Gastroesophageal sphincter (tissue), 4 donors: Measurements from ENCODE around the gene GPR39. TPM values are rescaled to one million over a fixed set of nuclear protein-coding genes. Genes with fewer than 3 reads are reported as not detected.

Experiments
- ATAC-seq: fragments of 150-250 bp; one replicate; pipeline ENCODE4 v1.9.1; 2016; ENCODE audit warnings: mild to moderate bottlenecking, moderate library complexity
- H3K27ac ChIP-seq, 4 donors: fragments of 200-600 bp; sonication (generic) in 3 of 4; 1 replicate in 3 of 4; 2 replicates in 1 of 4; pipeline ENCODE4 v1.5.1; 2016 to 2019
- H3K27me3 ChIP-seq: fragments of 200-600 bp; sonication (generic); one replicate; pipeline ENCODE4 v1.5.1; 2019
- H3K36me3 ChIP-seq, 2 donors: fragments of 200-600 bp; sonication (generic); one replicate each; pipeline ENCODE4 v1.5.1; 2019; ENCODE audit warnings: control low read depth in 1 of 2
- H3K4me1 ChIP-seq, 3 donors: fragments of 200-600 bp; sonication (generic); 1 replicate in 2 of 3; 2 replicates in 1 of 3; pipeline ENCODE4 v1.5.1; 2016 to 2019; ENCODE audit warnings: control low read depth in 2 of 3
- H3K4me3 ChIP-seq, 2 donors: fragments of 200-600 bp; sonication (generic); one replicate each; pipeline ENCODE4 v1.5.1; 2019; ENCODE audit warnings: mild to moderate bottlenecking in 1 of 2, moderate library complexity in 1 of 2
- H3K9me3 ChIP-seq, 3 donors: fragments of 200-600 bp; sonication (generic); one replicate each; pipeline ENCODE4 v1.5.1; 2017 to 2019; ENCODE audit warnings: control low read depth in 2 of 3
- EP300 ChIP-seq: sonication (generic); formaldehyde crosslinking; IDR thresholded peaks from one replicate; pipeline ENCODE4 v1.6.1; 2017; ENCODE audit warnings: antibody characterized with exemption, mild to moderate bottlenecking
- POLR2A ChIP-seq, 2 donors: fragments of 450-650 bp; IDR thresholded peaks; one replicate each; pipeline ENCODE4 v1.6.1; 2017; ENCODE audit warnings: antibody characterized with exemption in 2 of 2, mild to moderate bottlenecking in 2 of 2, moderate library complexity in 1 of 2
- POLR2AphosphoS5 ChIP-seq: sonication (generic); formaldehyde crosslinking; IDR thresholded peaks from one replicate; pipeline ENCODE4 v1.6.1; 2017; ENCODE audit warnings: antibody characterized with exemption
- WGBS, 2 donors: methylation state at CpG; one replicate each; pipeline ENCODE4 v1.1.5; 2018; ENCODE audit warnings: low coverage in 1 of 2; 5-methylcytosine and 5-hydroxymethylcytosine counted together
- total RNA-seq, 4 donors: library from RNA; depleted of rRNA; stranded (reverse); fragments of >200 nt; gene quantifications; one replicate each; pipeline ENCODE4 v1.1.0, GENCODE V29; 2016
- TF ChIP-seq, protein P1 (sequence below), 4 experiments: fragments of 200-600 bp in 2 of 4; fragments of 450-650 bp in 2 of 4; sonication (generic) in 1 of 4; IDR thresholded peaks; one replicate each; pipeline ENCODE4 v1.5.1; 2017 to 2019; ENCODE audit warnings: antibody characterized with exemption in 4 of 4, mild to moderate bottlenecking in 2 of 4, moderate library complexity in 2 of 4

Gene GPR39
- 1 to 10 TPM in 1 of 4 donors, under 1 TPM in 2, not detected in 1; 0.46 to 2.6 (median 0.69) TPM for total RNA-seq

DNA sequence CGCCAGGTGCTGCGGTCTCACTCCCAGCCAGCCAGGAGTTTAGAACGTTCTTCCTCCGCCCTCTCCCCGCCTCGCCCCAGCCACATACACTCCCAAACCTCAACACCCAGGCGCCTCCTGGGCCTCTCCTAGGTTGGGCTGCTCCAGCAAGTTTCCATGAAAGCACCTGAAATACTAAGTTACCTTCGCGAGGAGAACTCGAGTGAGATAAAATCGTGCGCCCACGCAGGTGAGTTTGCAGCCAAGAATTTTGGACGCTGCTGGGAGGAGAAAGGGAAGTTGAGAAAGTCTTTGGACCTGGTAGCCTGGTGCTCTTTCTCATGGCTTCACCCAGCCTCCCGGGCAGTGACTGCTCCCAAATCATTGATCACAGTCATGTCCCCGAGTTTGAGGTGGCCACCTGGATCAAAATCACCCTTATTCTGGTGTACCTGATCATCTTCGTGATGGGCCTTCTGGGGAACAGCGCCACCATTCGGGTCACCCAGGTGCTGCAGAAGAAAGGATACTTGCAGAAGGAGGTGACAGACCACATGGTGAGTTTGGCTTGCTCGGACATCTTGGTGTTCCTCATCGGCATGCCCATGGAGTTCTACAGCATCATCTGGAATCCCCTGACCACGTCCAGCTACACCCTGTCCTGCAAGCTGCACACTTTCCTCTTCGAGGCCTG is at the start of gene GPR39:
GPR39 (plus strand) TSS at position 83 of the 673 bp plus-strand sequence.
- TF ChIP-seq, protein P1, sequence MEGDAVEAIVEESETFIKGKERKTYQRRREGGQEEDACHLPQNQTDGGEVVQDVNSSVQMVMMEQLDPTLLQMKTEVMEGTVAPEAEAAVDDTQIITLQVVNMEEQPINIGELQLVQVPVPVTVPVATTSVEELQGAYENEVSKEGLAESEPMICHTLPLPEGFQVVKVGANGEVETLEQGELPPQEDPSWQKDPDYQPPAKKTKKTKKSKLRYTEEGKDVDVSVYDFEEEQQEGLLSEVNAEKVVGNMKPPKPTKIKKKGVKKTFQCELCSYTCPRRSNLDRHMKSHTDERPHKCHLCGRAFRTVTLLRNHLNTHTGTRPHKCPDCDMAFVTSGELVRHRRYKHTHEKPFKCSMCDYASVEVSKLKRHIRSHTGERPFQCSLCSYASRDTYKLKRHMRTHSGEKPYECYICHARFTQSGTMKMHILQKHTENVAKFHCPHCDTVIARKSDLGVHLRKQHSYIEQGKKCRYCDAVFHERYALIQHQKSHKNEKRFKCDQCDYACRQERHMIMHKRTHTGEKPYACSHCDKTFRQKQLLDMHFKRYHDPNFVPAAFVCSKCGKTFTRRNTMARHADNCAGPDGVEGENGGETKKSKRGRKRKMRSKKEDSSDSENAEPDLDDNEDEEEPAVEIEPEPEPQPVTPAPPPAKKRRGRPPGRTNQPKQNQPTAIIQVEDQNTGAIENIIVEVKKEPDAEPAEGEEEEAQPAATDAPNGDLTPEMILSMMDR (IDR thresholded peaks at IDR 0.05) = no peak
- TF ChIP-seq POLR2AphosphoS5 (no peak), EP300 (no peak), POLR2A (IDR thresholded peaks at IDR 0.05) (no peak)
- Histone ChIP-seq H3K27me3 (peaks cover 11% of the 10 kb centered on the region), H3K36me3 (no peaks in the 10 kb centered on the region), H3K4me3 (peak within 1 kb of the TSS; percentile 45 to 62), H3K4me1 (peaks cover 0 to 16% (median 0%) of the 10 kb centered on the region in 3 donors), H3K27ac (peak within 1 kb of the TSS in 1 of 4 donors; percentile 45), H3K9me3 (no peaks in the 10 kb centered on the region)
- ATAC-seq = no peak
- 7 to 61% methylated on average over 3 to 11 of the region's 23 CpGs for WGBS, 2 donors

- Histone ChIP-seq H3K27ac (no peak overlapping the region), H3K36me3 (no peaks in the 10 kb centered on the region), H3K9me3 (peaks cover 0 to 19% (median 0%) of the 10 kb centered on the region in 3 donors), H3K4me1 (no peaks in the 10 kb centered on the region), H3K27me3 (no peaks in the 10 kb centered on the region), H3K4me3 (no peak overlapping the region)
- no peak for ATAC-seq
- no peak for TF ChIP-seq POLR2AphosphoS5
- 19 to 37% methylated on average over 2 of the region's 2 CpGs for WGBS, 2 donors
Observed at GRCh38 chr2:132368191-132368590, 48.4 kb upstream of the GPR39 start.

GRCh38 chr2:132372276-132372675 is 44.3 kb upstream of the GPR39 start:
- no peak overlapping the region for H3K27ac ChIP-seq
- H3K4me3 ChIP-seq = no peak overlapping the region
- no peak for ATAC-seq
- TF ChIP-seq, protein P1 (IDR thresholded peaks at IDR 0.05) = no peak
- H3K27me3 ChIP-seq = no peaks in the 10 kb centered on the region
- H3K36me3 ChIP-seq = no peaks in the 10 kb centered on the region
- H3K4me1 ChIP-seq = no peaks in the 10 kb centered on the region
- H3K9me3 ChIP-seq = no peaks in the 10 kb centered on the region
- WGBS, 2 donors = 95 to 96% methylated on average over 3 of the region's 3 CpGs

- Histone ChIP-seq H3K4me1 (no peaks in the 10 kb centered on the region), H3K27me3 (no peaks in the 10 kb centered on the region), H3K36me3 (no peaks in the 10 kb centered on the region), H3K27ac (peak overlapping the region in 2 of 4 donors; percentile 38 to 52), H3K9me3 (no peaks in the 10 kb centered on the region), H3K4me3 (no peak overlapping the region)
- WGBS, 2 donors = 77 to 89% methylated on average over 2 to 4 of the region's 5 CpGs
- no peak for TF ChIP-seq POLR2AphosphoS5
- no peak for TF ChIP-seq POLR2A (IDR thresholded peaks at IDR 0.05)
- no peak for TF ChIP-seq EP300
- TF ChIP-seq, protein P1 (IDR thresholded peaks at IDR 0.05) = no peak
- ATAC-seq = no peak
Observed at GRCh38 chr2:132373391-132374135, 43.0 kb upstream of the GPR39 start.

DNA sequence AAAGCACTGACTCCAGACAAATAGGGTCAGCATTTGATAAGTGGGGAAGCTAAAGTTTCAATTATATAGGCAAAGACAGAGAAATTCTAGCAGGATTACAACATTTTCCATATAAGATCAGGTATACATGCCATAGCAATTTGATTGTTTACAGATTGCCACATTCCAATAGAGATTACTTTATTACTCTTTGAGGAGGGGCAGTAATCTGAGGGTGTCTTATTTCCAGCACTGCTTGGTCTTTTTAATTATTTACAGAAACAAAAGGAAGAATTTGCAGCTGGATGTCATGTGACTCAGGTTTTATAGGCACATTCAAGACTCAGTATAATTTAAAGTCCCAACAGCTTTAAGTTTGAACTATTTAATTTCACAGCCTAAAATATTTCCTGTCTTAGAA is 42.5 kb upstream of the GPR39 start:
- Histone ChIP-seq H3K4me3 (no peak overlapping the region), H3K27ac (peak overlapping the region in 2 of 4 donors; percentile 38 to 52), H3K4me1 (no peaks in the 10 kb centered on the region), H3K9me3 (no peaks in the 10 kb centered on the region), H3K27me3 (no peaks in the 10 kb centered on the region), H3K36me3 (no peaks in the 10 kb centered on the region)
- TF ChIP-seq POLR2AphosphoS5 (no peak), POLR2A (IDR thresholded peaks at IDR 0.05) (no peak), EP300 (no peak)
- TF ChIP-seq, protein P1 (IDR thresholded peaks at IDR 0.05) = no peak
- no peak for ATAC-seq
